ENCODE data around the gene LAMTOR4.

DNA sequence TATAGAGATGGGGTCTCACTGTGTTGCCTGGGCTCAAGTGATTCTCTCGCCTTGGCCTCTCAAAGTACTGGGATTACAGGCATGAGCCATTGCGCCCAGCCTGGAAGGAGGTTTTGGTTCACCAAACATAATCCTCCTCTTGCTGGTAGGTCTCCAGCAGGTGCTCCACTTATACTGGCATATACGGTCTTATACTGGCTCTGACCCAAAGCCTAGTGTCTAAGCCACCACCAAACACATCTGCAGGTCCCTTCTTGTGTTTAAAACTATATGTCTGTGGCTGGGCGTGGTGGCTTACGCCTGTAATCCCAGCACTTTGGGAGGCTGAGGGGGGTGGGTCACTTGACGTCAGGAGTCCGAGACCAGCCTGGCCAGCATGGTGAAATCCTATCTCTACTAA is 16.6 kb upstream of the LAMTOR4 start:
- TF ChIP-seq, protein P1, sequence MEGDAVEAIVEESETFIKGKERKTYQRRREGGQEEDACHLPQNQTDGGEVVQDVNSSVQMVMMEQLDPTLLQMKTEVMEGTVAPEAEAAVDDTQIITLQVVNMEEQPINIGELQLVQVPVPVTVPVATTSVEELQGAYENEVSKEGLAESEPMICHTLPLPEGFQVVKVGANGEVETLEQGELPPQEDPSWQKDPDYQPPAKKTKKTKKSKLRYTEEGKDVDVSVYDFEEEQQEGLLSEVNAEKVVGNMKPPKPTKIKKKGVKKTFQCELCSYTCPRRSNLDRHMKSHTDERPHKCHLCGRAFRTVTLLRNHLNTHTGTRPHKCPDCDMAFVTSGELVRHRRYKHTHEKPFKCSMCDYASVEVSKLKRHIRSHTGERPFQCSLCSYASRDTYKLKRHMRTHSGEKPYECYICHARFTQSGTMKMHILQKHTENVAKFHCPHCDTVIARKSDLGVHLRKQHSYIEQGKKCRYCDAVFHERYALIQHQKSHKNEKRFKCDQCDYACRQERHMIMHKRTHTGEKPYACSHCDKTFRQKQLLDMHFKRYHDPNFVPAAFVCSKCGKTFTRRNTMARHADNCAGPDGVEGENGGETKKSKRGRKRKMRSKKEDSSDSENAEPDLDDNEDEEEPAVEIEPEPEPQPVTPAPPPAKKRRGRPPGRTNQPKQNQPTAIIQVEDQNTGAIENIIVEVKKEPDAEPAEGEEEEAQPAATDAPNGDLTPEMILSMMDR (IDR thresholded peaks at IDR 0.05; ENCODE audit: low read depth, low read length, poor library complexity, severe bottlenecking), result no peak
- TF ChIP-seq EZH2phosphoT487 (IDR thresholded peaks at IDR 0.05; ENCODE audit: borderline replicate concordance, low read length), result no peak
